Measurements from ENCODE around the gene HOXB6.

DNA sequence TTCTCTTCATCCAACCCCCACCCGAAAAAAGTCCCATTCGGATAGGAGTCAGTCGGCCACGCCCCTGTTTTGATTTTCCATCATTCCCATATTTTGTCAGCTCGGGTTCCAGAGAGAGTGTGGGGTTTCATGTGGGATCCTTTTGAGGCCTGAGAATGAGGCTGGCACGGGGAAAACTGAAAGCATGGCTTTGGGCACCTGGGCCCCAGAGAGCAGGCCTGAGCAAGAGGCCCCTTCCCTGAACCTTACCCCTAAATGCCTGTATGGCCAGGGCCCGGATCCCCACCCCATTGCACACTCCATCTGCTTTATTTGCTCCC lies 22.1 kb downstream of the HOXB6 start:
- TF ChIP-seq POLR2A (IDR thresholded peaks at IDR 0.05) (no peak), CTCF (IDR thresholded peaks at IDR 0.05) (no peak)

Measured in ovary (tissue), 3 donors.